ENCODE measurements around the gene SPATA24. TPM values are rescaled to one million over a fixed set of nuclear protein-coding genes. Genes with fewer than 3 reads are reported as not detected.

SPATA24 gene
- total RNA-seq, 1 experiment from 2014 or later: 13.0 TPM

DNA sequence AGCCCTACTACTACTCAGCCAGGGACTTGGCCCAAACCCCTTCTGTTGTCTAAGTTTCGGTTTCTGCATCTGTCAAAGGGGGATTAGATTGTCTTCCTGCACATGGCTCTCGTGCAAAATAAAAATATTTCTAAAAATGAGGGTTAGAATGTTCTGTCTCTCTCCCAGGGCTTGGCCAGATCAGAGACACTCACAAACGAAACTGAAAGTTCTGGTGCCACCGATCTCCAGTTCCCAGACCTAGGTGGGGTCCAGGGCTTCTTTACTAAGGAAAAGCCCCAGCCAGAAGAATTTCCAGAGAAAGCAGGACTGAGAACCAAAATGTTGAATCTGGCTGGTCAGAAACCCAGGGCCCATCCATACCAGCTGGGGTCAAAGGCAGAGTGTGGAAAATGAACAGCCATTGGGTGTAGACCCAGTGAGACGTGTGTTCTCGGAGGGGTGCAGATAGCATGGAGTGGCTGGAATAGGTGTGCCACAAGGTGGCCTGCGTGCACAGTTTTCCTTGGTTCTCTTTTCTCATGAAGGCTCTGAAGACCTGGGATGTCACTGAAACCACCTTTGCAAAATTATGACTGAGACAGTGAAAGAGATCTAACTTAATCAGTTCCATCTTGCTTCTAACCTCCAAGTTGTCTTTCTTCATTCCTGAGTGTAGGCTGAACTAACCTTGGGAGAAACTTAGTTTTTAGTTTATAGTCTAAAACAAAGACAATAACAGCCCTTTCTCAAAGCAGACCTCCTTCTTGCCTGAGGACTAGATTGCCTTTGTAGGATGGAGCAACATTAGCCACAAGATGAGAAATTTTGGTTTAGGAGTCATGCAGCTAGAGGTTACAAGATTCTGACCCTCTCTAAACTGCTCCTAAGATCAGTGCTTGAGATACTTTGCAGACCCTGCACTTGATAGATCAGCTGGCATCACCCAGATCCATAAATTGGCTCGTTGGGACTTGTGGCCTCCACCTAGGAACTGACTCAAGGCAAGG lies 18.5 kb downstream of the SPATA24 start:
- Histone ChIP-seq H3K27me3 (ENCODE audit: insufficient read depth, low read length) (no peaks in the 10 kb centered on the region), H2BK120ac (ENCODE audit: low read depth, low read length, poor library complexity, severe bottlenecking) (no peak overlapping the region), H3K14ac (ENCODE audit: insufficient read depth, low read length) (no peak overlapping the region), H2BK15ac (ENCODE audit: low read depth, low read length) (no peak overlapping the region), H2AFZ (ENCODE audit: low read length) (no peak overlapping the region), H4K91ac (ENCODE audit: insufficient read length, low read depth, low read length) (no peak overlapping the region), H3K9ac (ENCODE audit: extremely low read depth, insufficient read length, low read length) (no peak overlapping the region), H4K20me1 (ENCODE audit: control insufficient read depth, insufficient read depth, insufficient read length) (no peaks in the 10 kb centered on the region), H3K4ac (ENCODE audit: low read depth, low read length) (no peak overlapping the region), H2BK5ac (ENCODE audit: insufficient read length, low read length) (no peak overlapping the region), H3K4me1 (ENCODE audit: insufficient read depth, low read length) (peaks cover 3% of the 10 kb centered on the region; the same call in 1 of the 2 replicates), H2BK12ac (ENCODE audit: insufficient read length, low read depth, low read length) (no peak overlapping the region), H3K4me2 (ENCODE audit: insufficient read depth, insufficient read length, low read length) (no peak overlapping the region), H3K23me2 (ENCODE audit: insufficient read length, low read depth, low read length, poor library complexity, severe bottlenecking) (no peaks in the 10 kb centered on the region), H3K9me3 (ENCODE audit: control insufficient read depth, low read depth, low read length) (no peaks in the 10 kb centered on the region), H3K18ac (ENCODE audit: insufficient read length, low read depth, low read length) (no peak overlapping the region), H3K27ac (ENCODE audit: insufficient read length, low read depth, low read length) (no peak overlapping the region), H3K79me1 (ENCODE audit: insufficient read depth, low read depth, low read length, poor library complexity, severe bottlenecking) (no peaks in the 10 kb centered on the region), H3K56ac (ENCODE audit: insufficient read length, low read depth, low read length) (no peak overlapping the region), H3K23ac (ENCODE audit: insufficient read length, low read depth, low read length) (no peak overlapping the region), H3T11ph (ENCODE audit: low read length) (no peak overlapping the region), H4K5ac (ENCODE audit: insufficient read length, low read depth, low read length) (no peak overlapping the region), H3K79me2 (ENCODE audit: insufficient read depth, low read length) (no peaks in the 10 kb centered on the region), H2AK5ac (ENCODE audit: insufficient read length, low read length) (no peak overlapping the region), H2BK20ac (ENCODE audit: low read depth, low read length, poor library complexity, severe bottlenecking) (no peak overlapping the region), H4K8ac (replicated peaks; ENCODE audit: insufficient read length, low read depth, low read length) (no peak overlapping the region)
- H3K27me3 Mint-ChIP-seq (ENCODE audit: low read depth): no peaks in the 10 kb centered on the region; the same call in 1 of the 2 replicates
- TF ChIP-seq, protein P1, sequence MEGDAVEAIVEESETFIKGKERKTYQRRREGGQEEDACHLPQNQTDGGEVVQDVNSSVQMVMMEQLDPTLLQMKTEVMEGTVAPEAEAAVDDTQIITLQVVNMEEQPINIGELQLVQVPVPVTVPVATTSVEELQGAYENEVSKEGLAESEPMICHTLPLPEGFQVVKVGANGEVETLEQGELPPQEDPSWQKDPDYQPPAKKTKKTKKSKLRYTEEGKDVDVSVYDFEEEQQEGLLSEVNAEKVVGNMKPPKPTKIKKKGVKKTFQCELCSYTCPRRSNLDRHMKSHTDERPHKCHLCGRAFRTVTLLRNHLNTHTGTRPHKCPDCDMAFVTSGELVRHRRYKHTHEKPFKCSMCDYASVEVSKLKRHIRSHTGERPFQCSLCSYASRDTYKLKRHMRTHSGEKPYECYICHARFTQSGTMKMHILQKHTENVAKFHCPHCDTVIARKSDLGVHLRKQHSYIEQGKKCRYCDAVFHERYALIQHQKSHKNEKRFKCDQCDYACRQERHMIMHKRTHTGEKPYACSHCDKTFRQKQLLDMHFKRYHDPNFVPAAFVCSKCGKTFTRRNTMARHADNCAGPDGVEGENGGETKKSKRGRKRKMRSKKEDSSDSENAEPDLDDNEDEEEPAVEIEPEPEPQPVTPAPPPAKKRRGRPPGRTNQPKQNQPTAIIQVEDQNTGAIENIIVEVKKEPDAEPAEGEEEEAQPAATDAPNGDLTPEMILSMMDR (conservative IDR thresholded peaks at IDR 0.05): 0 out of 3 replicates have a peak, but pooled peaks have one; percentile 18
- no CpG with 5 or more reads among the region's 8 CpGs for WGBS (ENCODE audit: extremely low coverage, insufficient read length, low lambda C conversion rate)
- H3K9me3 Mint-ChIP-seq: no peaks in the 10 kb centered on the region
- H3K27ac Mint-ChIP-seq: no peak overlapping the region
- no peaks in the 10 kb centered on the region for H3K36me3 Mint-ChIP-seq (ENCODE audit: insufficient read depth in 1 of 3, low read depth in 3 of 3)
- no peak overlapping the region for H3K4me3 Mint-ChIP-seq
- peaks cover 16 to 38% of the 10 kb centered on the region in 2 experiments for H3K4me1 Mint-ChIP-seq
- no peak for DNase-seq
